Measurements from ENCODE around the gene CCDC33. TPM values are rescaled to one million over a fixed set of nuclear protein-coding genes. Genes with fewer than 3 reads are reported as not detected.

CCDC33 gene
- total and polyA plus RNA-seq, 2 experiments from 2014 or later, result 0.63 to 0.86 TPM

DNA sequence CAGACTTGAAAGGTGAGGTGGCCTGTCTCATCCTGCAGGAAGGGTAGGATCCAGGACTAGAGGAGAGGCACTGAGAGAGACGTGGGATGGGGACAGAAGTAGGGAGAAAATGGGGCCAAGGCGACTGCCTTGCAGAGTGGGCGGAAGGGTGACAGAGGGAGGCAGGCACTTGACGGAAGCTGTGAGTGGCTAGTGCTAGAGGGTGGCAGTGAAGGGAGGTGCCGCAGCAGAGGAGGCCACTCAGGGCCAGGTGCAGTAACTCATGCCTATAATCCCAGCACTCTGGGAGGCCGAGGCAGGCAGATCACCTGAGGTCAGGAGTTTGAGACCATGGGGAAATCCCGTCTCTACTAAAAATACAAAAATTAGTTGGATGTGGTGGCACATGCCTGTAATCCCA lies 7.3 kb downstream of the CCDC33 start:
- Histone ChIP-seq H3K36me3 (replicated peaks; ENCODE audit: insufficient read depth, low read depth) (no peaks in the 10 kb centered on the region), H3K27ac (no peak overlapping the region), H3K79me2 (no peaks in the 10 kb centered on the region), H4K20me1 (ENCODE audit: insufficient read depth, poor library complexity, severe bottlenecking) (no peaks in the 10 kb centered on the region), H3K4me3 (no peak overlapping the region), H3K9me3 (ENCODE audit: low read depth) (no peaks in the 10 kb centered on the region), H3K4me1 (ENCODE audit: insufficient read depth) (peaks cover 18% of the 10 kb centered on the region), H3K9me2 (replicated peaks; ENCODE audit: insufficient read depth) (no peaks in the 10 kb centered on the region), H2AFZ (no peak overlapping the region), H3K27me3 (peaks cover 8% of the 10 kb centered on the region), H3K4me2 (no peak overlapping the region)
- WGBS (ENCODE audit: low lambda C conversion rate, missing lambda C conversion rate), result 86% methylated on average over 7 of the region's 7 CpGs
- DNase-seq (ENCODE audit: low spot score), result no peak
- TF ChIP-seq, protein P1, sequence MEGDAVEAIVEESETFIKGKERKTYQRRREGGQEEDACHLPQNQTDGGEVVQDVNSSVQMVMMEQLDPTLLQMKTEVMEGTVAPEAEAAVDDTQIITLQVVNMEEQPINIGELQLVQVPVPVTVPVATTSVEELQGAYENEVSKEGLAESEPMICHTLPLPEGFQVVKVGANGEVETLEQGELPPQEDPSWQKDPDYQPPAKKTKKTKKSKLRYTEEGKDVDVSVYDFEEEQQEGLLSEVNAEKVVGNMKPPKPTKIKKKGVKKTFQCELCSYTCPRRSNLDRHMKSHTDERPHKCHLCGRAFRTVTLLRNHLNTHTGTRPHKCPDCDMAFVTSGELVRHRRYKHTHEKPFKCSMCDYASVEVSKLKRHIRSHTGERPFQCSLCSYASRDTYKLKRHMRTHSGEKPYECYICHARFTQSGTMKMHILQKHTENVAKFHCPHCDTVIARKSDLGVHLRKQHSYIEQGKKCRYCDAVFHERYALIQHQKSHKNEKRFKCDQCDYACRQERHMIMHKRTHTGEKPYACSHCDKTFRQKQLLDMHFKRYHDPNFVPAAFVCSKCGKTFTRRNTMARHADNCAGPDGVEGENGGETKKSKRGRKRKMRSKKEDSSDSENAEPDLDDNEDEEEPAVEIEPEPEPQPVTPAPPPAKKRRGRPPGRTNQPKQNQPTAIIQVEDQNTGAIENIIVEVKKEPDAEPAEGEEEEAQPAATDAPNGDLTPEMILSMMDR (IDR thresholded peaks at IDR 0.05; ENCODE audit: poor library complexity), result no peak

GRCh38 chr15:74244822-74245341 lies 8.8 kb downstream of the CCDC33 start:
- no peak overlapping the region for H2AFZ ChIP-seq
- H3K79me2 ChIP-seq, result no peaks in the 10 kb centered on the region
- no peak overlapping the region for H3K4me3 ChIP-seq
- no peak overlapping the region for H3K27ac ChIP-seq
- no peaks in the 10 kb centered on the region for H3K36me3 ChIP-seq (replicated peaks; ENCODE audit: insufficient read depth, low read depth)
- H3K9me3 ChIP-seq (ENCODE audit: low read depth), result no peaks in the 10 kb centered on the region
- WGBS (ENCODE audit: low lambda C conversion rate, missing lambda C conversion rate), result 62% methylated on average over 4 of the region's 4 CpGs
- no peak for DNase-seq (ENCODE audit: low spot score)
- no peak for TF ChIP-seq EZH2 (IDR thresholded peaks at IDR 0.05; ENCODE audit: borderline replicate concordance)
- TF ChIP-seq, protein P1 (IDR thresholded peaks at IDR 0.05; ENCODE audit: poor library complexity), result no peak
- TF ChIP-seq EZH2phosphoT487 (IDR thresholded peaks at IDR 0.05; ENCODE audit: low read depth, severe bottlenecking, unreplicated experiment), result no peak
- H3K9me2 ChIP-seq (replicated peaks; ENCODE audit: insufficient read depth), result no peaks in the 10 kb centered on the region
- H3K4me2 ChIP-seq, result peak overlapping the region; percentile 76
- no peaks in the 10 kb centered on the region for H4K20me1 ChIP-seq (ENCODE audit: insufficient read depth, poor library complexity, severe bottlenecking)
- H3K27me3 ChIP-seq, result peaks cover 8% of the 10 kb centered on the region
- H3K4me1 ChIP-seq (ENCODE audit: insufficient read depth), result peaks cover 18% of the 10 kb centered on the region

DNA sequence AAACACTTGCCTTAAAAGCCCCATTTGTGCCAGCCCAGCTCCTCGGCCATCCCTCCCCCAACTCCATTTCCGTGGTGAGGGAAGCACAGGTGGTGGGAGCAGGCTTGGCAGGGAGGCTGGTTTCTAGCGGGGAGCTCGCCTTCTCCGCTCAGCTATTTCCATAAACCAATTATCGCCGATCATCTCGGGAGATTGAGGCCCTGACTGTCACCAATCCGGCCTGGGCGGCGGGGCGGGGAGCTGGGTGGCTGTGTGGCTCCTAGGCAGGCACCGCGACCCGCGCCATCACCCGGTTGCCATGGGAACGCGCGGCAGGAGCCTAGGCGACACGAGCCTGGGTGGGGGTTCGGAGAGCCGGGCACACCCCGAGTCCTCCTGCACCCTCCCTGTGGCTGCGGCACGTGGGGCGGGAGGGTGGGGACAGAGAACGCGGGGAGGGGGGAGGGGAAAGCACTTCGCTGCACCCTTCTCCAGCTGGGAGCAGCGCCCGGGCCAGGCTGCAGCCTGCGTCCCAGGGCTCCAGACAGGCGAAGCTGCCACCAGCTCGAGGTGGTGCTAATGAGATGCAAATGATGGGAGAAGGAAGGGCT lies 9.3 kb downstream of the CCDC33 start:
- no peaks in the 10 kb centered on the region for H3K36me3 ChIP-seq (replicated peaks; ENCODE audit: insufficient read depth, low read depth)

More for the DNA sequence above, 9.3 kb downstream of the CCDC33 start:
- Histone ChIP-seq H3K4me3 (no peak overlapping the region), H3K4me1 (ENCODE audit: insufficient read depth) (peaks cover 13% of the 10 kb centered on the region), H4K20me1 (ENCODE audit: insufficient read depth, poor library complexity, severe bottlenecking) (no peaks in the 10 kb centered on the region), H3K79me2 (no peaks in the 10 kb centered on the region), H2AFZ (no peak overlapping the region), H3K9me2 (replicated peaks; ENCODE audit: insufficient read depth) (no peaks in the 10 kb centered on the region), H3K27me3 (peaks cover 8% of the 10 kb centered on the region), H3K4me2 (peak overlapping the region; percentile 76), H3K27ac (no peak overlapping the region), H3K9me3 (ENCODE audit: low read depth) (no peaks in the 10 kb centered on the region)
- peak; percentile 33 for DNase-seq (ENCODE audit: low spot score)
- TF ChIP-seq EZH2 (IDR thresholded peaks at IDR 0.05; ENCODE audit: borderline replicate concordance), result no peak
- no peak for TF ChIP-seq EZH2phosphoT487 (IDR thresholded peaks at IDR 0.05; ENCODE audit: low read depth, severe bottlenecking, unreplicated experiment)
- TF ChIP-seq, protein P1 (IDR thresholded peaks at IDR 0.05; ENCODE audit: poor library complexity), result no peak
- whole genome bisulfite sequencing (ENCODE audit: low lambda C conversion rate, missing lambda C conversion rate), result 7% methylated on average over 29 of the region's 36 CpGs
